Medulla oblongata (tissue), 1 donor: ENCODE data around the gene MUC13.
A peak's percentile ranks its signal among the peaks of the same experiment; 100 is the strongest.

Experiments used
- DNase-seq: peaks from one replicate; pipeline ENCODE4 v3.0.0-alpha.2; 2015; ENCODE audit errors: extremely low spot score

Gene MUC13

DNA sequence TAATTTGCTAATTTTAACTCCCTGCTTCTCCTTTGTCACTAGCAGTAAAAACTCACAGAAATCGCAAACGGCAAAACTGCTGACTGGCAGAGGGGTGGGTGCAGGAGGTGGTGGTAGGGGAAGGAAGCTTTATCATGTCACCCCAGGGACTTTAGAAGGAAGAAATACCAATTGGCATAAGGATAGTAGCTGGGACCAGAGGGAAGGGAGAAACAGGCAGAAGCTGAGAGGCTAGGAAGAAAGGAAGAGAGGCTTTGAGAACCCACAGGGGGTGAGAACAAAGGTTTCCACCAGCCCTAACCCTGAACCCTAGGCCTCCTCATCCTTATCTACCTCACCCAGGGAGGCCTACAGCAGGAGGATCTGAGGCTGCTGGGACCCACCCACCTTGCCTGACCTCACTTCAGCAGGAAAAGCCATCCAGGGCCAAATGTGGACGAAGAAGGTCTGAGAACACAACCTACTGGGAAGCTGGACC, 58.1 kb downstream of the MUC13 start:
- DNase-seq: peak; percentile 79

DNA sequence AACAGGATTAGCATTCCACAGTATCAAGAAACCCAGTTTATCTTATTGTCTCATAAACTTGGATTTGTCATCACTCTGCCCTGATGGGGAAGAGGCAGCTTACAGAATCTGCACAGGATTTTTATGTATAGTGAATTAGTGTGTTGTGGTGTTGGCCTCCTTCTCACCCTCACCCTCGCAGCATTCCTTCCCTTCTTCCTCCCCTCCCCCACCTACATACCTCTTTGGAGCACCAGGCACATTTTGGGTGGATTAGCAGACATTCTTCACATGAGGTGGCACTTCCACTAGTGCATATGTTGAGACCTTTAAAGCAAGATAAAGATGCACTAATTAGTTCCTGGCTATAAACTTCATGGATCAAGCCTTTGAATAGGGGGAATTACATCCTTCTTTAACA, 61.3 kb downstream of the MUC13 start:
- no peak for DNase-seq

DNA sequence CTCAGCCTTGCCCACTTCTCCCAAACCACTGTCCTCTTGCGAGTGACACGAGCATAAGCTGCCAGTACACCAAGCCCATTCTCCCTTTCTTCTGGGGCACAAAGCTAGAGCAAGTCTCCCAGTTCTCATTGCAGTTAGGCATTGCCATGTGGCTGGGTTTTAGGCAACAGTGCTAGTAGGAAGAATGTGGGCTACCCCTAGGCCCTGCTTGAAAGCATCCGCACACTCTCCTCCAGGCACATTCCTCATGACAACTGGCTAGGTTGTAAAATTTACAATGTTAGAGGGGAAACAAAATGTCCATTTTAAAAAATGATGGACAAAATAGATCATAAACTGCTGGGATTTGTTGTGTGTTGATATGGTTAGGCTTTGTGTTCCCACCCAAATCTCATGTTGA, 67.0 kb downstream of the MUC13 start:
- no peak for DNase-seq

DNA sequence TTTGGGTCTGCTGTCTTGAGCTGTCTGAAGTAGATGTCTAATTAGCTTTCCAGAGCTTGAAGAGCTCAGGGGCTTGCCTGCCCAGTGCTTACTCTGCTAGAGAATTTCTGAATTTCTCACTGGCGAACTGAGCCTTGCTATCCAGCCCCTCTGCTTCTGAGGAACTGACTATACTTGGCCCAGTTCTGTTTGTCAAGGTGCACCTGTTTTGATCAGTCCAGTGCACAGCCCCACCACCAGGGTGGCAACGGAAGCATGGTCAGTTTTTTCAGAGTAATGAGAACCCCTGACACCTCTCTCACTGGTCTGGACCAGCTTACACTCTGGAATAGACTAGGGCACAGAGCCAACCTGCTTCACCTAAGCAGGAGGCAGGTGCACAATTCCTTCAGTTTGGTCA, 72.5 kb downstream of the MUC13 start:
- no peak for DNase-seq

DNA sequence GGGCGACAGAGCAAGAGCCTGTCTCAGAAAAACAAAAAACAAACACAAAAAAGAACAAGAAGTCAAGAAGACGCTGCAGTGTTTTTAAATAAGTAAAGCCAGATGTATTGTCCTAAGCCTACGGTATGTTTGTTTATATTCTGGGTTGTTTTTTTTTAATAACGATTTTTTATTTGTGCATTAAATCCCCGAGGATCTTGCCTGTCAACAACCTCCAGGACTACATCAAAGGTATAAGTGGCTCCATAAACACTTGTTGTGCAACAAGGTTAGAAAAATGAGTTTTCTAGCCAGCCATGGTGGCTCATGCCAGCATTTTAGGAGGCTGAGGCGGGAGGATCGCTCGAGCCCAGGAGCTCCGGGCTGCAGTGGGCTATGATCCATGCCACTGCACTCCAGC, 73.5 kb downstream of the MUC13 start:
- DNase-seq: no peak

DNA sequence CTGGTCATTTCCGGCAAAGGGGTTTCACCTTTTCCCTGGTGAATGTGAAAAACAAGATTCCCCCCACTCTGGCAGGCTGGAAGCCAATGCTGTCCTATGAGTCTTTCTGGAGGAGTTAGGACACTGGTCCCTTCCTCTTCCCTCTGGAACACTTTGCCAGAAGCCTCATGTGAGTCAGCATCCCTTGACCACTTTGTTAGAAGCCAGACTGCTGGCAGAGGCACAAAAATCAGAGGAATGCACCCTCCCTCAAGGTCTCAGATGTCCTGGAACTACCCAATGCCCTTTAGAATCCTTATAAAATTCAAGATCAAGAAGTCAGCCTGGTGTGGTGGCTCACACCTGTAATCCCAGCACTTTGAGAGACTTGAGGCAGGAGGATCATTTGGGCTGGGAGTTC, 74.0 kb downstream of the MUC13 start:
- DNase-seq: no peak

DNA sequence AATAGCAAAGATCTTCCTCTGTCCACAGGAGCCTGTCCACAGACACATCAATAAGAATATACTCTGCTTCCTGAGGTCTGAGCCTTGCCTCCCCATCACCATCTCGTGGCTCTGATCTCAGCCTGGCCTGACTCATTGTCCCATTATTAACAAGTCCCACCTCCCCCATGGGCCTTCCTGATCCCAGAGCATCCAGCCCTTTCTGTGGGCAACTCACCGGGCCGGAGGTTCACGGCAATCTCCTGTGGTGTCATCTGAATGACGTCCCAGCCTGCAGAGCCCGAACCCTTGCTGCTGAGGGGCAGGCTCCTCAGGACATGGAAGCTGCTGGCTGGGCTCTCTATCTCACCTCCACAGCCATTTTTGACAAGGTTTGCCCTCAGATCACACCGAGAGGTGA, 75.5 kb downstream of the MUC13 start:
- no peak for DNase-seq

DNA sequence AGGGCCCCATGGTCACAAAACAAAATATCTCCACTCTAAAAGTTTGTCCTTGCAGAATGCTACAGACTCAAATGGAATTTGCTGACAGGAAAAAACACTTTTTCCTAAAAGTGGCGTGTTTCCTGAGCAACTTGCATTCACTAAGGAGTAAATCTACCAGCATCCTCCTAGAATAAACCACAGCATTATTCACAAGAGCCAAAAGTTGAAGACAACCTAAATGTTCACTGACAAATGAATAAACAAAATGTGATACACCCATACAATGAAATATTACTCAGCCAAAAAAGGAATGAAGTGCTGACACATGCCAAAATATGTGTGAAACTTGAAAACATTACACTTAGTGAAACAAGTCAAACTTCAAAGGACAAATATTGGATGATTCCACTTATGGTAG, 76.3 kb downstream of the MUC13 start:
- DNase-seq: no peak

DNA sequence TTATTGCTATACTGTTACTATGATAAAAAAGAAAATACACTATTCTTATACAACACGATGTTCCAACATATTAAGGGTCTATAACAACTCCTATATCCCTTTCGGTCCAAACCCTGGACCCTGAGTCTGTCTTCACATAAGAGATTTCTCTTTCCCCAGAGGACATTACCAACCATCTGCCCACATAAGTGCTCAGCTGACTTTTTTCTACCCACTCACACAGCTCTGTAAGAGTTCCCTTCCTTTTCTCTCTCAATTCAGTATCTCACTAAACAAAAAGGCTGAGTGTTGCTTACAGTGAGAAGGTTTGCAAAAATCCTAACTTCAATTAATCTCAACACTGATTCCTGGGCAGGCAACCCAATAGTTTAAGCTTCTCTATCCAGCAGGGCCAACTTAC, 77.9 kb downstream of the MUC13 start:
- DNase-seq: no peak
